HL-60 (cell line): ENCODE data around the gene SLC25A10.

ENCODE experiments used
- DNase-seq, 2 experiments: peaks; one replicate each; pipeline ENCODE4 v3.0.0-alpha.2; 2010 to 2020; ENCODE audit warnings: low read depth in 1 of 2, low spot score in 1 of 2
- H3K27ac ChIP-seq: fragments of 250-450 bp; sonication (Bioruptor Pico); replicated peaks from 2 replicates; pipeline ENCODE4 v1.5.1; 2020; ENCODE audit warnings: mild to moderate bottlenecking, moderate library complexity
- H3K27me3 ChIP-seq: fragments of 250-450 bp; sonication (Bioruptor Pico); 2 replicates; pipeline ENCODE4 v1.5.1; 2021; ENCODE audit warnings: mild to moderate bottlenecking, moderate library complexity; ENCODE audit not compliant: insufficient read depth, poor library complexity, severe bottlenecking
- H3K4me3 ChIP-seq: replicated peaks from 2 replicates; pipeline ENCODE4 v1.5.1; 2011; ENCODE audit warnings: mild to moderate bottlenecking, control low read depth, low read length; ENCODE audit not compliant: insufficient read depth
- GABPA ChIP-seq: IDR thresholded peaks from 2 replicates; pipeline ENCODE4 v1.6.1; 2012; ENCODE audit warnings: low read depth
- POLR2AphosphoS5 ChIP-seq: IDR thresholded peaks from 2 replicates; pipeline ENCODE4 v1.6.1; 2012; ENCODE audit warnings: low read depth
- SPI1 ChIP-seq: IDR thresholded peaks from 2 replicates; pipeline ENCODE4 v1.6.1; 2012; ENCODE audit warnings: low read depth, mild to moderate bottlenecking, borderline replicate concordance
- TF ChIP-seq, protein P1 (sequence below): IDR thresholded peaks from 2 replicates; pipeline ENCODE4 v1.6.1; 2012; ENCODE audit warnings: low read depth; ENCODE audit not compliant: insufficient replicate concordance
- TF ChIP-seq, protein P2 (sequence below): IDR thresholded peaks from one replicate; pipeline ENCODE4 v1.5.1; 2011; ENCODE audit warnings: low read length, control low read depth, inconsistent platforms; ENCODE audit not compliant: insufficient read depth

Gene SLC25A10

DNA sequence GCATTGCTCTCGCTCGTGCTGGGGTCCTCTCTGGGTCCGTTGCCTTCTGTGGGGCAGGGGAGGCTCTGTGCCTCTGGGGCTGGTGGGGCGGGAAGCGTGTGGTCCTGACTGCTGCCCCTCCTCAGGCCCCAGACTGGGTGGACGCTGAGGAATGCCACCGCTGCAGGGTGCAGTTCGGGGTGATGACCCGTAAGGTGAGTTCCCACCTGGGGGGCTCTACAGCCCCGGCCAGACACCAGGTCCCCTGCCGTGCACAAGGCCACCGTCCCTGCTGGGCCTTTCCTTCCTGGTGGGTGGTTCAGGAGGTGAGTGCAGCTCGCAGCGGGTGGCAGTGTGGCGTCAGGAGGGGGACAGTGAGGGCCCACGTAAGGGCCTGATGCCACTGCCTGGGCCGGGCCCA lies 21.5 kb upstream of the SLC25A10 start:
- Histone ChIP-seq H3K4me3 (no peak overlapping the region), H3K27ac (no peak overlapping the region)
- TF ChIP-seq SPI1 (no peak), GABPA (no peak), POLR2AphosphoS5 (no peak)
- TF ChIP-seq, protein P1, sequence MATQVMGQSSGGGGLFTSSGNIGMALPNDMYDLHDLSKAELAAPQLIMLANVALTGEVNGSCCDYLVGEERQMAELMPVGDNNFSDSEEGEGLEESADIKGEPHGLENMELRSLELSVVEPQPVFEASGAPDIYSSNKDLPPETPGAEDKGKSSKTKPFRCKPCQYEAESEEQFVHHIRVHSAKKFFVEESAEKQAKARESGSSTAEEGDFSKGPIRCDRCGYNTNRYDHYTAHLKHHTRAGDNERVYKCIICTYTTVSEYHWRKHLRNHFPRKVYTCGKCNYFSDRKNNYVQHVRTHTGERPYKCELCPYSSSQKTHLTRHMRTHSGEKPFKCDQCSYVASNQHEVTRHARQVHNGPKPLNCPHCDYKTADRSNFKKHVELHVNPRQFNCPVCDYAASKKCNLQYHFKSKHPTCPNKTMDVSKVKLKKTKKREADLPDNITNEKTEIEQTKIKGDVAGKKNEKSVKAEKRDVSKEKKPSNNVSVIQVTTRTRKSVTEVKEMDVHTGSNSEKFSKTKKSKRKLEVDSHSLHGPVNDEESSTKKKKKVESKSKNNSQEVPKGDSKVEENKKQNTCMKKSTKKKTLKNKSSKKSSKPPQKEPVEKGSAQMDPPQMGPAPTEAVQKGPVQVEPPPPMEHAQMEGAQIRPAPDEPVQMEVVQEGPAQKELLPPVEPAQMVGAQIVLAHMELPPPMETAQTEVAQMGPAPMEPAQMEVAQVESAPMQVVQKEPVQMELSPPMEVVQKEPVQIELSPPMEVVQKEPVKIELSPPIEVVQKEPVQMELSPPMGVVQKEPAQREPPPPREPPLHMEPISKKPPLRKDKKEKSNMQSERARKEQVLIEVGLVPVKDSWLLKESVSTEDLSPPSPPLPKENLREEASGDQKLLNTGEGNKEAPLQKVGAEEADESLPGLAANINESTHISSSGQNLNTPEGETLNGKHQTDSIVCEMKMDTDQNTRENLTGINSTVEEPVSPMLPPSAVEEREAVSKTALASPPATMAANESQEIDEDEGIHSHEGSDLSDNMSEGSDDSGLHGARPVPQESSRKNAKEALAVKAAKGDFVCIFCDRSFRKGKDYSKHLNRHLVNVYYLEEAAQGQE: no peak
- TF ChIP-seq, protein P2, sequence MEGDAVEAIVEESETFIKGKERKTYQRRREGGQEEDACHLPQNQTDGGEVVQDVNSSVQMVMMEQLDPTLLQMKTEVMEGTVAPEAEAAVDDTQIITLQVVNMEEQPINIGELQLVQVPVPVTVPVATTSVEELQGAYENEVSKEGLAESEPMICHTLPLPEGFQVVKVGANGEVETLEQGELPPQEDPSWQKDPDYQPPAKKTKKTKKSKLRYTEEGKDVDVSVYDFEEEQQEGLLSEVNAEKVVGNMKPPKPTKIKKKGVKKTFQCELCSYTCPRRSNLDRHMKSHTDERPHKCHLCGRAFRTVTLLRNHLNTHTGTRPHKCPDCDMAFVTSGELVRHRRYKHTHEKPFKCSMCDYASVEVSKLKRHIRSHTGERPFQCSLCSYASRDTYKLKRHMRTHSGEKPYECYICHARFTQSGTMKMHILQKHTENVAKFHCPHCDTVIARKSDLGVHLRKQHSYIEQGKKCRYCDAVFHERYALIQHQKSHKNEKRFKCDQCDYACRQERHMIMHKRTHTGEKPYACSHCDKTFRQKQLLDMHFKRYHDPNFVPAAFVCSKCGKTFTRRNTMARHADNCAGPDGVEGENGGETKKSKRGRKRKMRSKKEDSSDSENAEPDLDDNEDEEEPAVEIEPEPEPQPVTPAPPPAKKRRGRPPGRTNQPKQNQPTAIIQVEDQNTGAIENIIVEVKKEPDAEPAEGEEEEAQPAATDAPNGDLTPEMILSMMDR: no peak

DNA sequence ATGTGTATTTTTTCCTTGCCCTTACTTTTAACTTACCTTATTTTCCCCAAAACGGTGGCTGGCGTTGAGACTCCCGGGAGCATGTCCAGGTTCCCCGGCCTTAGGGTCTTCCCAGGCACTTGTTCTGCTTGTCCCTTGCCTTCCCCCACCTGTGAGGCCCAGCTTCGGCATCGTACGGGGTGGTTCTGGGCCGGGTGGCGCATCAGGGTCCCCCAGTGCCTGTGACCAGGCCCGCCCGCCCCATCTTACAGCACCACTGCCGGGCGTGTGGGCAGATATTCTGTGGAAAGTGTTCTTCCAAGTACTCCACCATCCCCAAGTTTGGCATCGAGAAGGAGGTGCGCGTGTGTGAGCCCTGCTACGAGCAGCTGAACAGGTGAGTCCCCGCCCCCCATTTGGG lies 20.9 kb upstream of the SLC25A10 start:
- no peak for DNase-seq

More for the DNA sequence above, 21.5 kb upstream of the SLC25A10 start:
- no peak for DNase-seq
- no peaks in the 10 kb centered on the region for H3K27me3 ChIP-seq

DNA sequence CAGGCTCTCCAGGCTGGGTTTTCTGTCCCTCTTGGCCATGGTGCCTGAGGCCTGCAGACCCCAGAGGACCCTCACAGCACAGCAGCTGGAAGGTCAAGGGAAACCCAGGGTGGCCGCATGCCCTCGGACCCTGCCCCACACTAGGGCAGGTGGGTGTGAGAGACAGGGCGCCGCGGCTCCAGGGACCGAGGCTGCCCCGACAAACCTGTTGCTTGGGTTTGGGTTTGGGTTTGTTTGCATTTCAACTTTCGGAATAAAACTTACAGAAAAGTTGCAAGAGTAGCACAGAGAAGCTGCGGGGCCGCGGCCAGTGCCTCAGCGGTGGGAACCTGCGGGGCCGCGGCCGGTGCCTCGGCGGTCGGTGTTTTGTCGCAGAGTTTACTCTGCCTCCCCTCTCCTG lies 20.5 kb upstream of the SLC25A10 start:
- H3K27me3 ChIP-seq: no peaks in the 10 kb centered on the region
- H3K27ac ChIP-seq: no peak overlapping the region
- no peak for DNase-seq
- no peak overlapping the region for H3K4me3 ChIP-seq
- TF ChIP-seq GABPA: no peak
- TF ChIP-seq, protein P2: no peak

More for the DNA sequence above, 20.9 kb upstream of the SLC25A10 start:
- Histone ChIP-seq H3K27ac (no peak overlapping the region), H3K4me3 (no peak overlapping the region), H3K27me3 (no peaks in the 10 kb centered on the region)
- TF ChIP-seq, protein P1: no peak
- TF ChIP-seq POLR2AphosphoS5 (no peak), GABPA (no peak), SPI1 (no peak)
- TF ChIP-seq, protein P2: no peak

DNA sequence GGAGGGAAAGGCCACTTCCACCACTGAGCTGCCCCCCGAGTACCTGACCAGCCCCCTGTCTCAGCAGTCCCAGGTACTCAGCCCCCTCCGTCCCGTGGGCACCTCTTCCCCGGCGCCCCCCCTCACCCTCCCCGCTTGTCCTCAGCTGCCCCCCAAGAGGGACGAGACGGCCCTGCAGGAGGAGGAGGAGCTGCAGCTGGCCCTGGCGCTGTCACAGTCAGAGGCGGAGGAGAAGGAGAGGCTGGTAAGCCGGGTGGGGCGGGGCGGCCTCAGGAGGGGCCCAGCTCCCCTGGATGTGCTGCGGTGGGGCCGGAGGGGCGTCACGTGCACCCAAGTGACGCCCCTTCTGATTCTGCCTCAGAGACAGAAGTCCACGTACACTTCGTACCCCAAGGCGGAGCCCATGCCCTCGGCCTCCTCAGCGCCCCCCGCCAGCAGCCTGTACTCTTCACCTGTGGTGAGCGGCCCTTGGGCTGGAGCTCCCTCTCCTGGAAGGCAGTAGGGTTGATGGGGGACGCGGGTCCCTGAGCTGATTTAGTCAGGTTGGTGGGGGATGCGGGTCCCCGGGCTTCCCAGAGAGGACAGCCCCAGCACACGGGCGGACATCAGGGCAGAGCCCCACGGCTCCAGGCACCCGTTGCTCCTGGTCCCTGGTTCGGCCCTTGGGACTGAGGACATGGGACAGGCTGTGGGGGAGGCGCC lies 18.4 kb upstream of the SLC25A10 start:
- H3K27ac ChIP-seq: no peak overlapping the region
- TF ChIP-seq SPI1 (no peak), POLR2AphosphoS5 (0 out of 2 replicates have a peak, but pooled peaks have one; percentile 23)
- no peak for DNase-seq
- no peaks in the 10 kb centered on the region for H3K27me3 ChIP-seq
- H3K4me3 ChIP-seq: no peak overlapping the region
